Muscle of back (tissue), 11 donors: ENCODE data around the gene CFAP210. TPM values are rescaled to one million over a fixed set of nuclear protein-coding genes. Genes with fewer than 3 reads are reported as not detected.
"Not testable (repeated sequence)": the region's sequence is repeated elsewhere in the genome, so short reads cannot be mapped to it uniquely, and the experiment has no call there.

ENCODE experiments used
- DNase-seq, 3 donors: peaks; one replicate each; pipeline versions ENCODE4 v3.0.0 to v3.0.0-alpha.2; 2013
- polyA plus RNA-seq, 10 donors: library from polyadenylated mRNA; unstranded; fragments of 120-200 nt; gene quantifications; one replicate each; pipeline ENCODE4 v1.2.1, GENCODE V29; 2013; ENCODE audit not compliant: insufficient read length in 10 of 10

Gene CFAP210
- polyA plus RNA-seq, 10 donors = 0.12 to 0.53 (median 0.25) TPM; not detected in 1

- DNase-seq = no peak
Observed at GRCh38 chr2:169625781-169626180, 68.4 kb downstream of the CFAP210 start.

GRCh38 chr2:169623235-169623634, 71.0 kb downstream of the CFAP210 start:
- no peak for DNase-seq

GRCh38 chr2:169620509-169620908, 73.7 kb downstream of the CFAP210 start:
- DNase-seq = no peak

- DNase-seq = no peak
Observed at GRCh38 chr2:169619946-169620345, 74.3 kb downstream of the CFAP210 start.

GRCh38 chr2:169615982-169616381, 78.2 kb downstream of the CFAP210 start:
- DNase-seq = not testable (repeated sequence)

GRCh38 chr2:169613876-169614275, 80.3 kb downstream of the CFAP210 start:
- no peak for DNase-seq

- no peak for DNase-seq
Observed at GRCh38 chr2:169609264-169609663, 84.9 kb downstream of the CFAP210 start.

GRCh38 chr2:169599568-169599967, 94.6 kb downstream of the CFAP210 start:
- DNase-seq = no peak

GRCh38 chr2:169598982-169599381, 95.2 kb downstream of the CFAP210 start:
- DNase-seq = no peak

- not testable (repeated sequence) for DNase-seq
Observed at GRCh38 chr2:169596546-169596945, 97.7 kb downstream of the CFAP210 start.

Other genes with a start within 250 kb of the CFAP210 start
- gene BBS5, start 214.9 kb downstream of the CFAP210 start, polyA plus RNA-seq = 1 to 10 TPM; 3.6 to 6.9 (median 4.9) TPM
- 1,000 to 10,000 TPM; 1,958 to 4,577 (median 3,328) TPM for gene KLHL41, start 184.7 kb downstream of the CFAP210 start, polyA plus RNA-seq
- gene FASTKD1, start 120.5 kb downstream of the CFAP210 start, polyA plus RNA-seq = 10 to 100 TPM; 15.4 to 31.6 (median 23.6) TPM
- 10 to 100 TPM; 45.7 to 61.9 (median 53.1) TPM for gene PPIG, start 110.1 kb downstream of the CFAP210 start, polyA plus RNA-seq
- 1 to 10 TPM; 3.4 to 7.2 (median 4.8) TPM for gene PHOSPHO2, start 64 bp upstream of the CFAP210 start, polyA plus RNA-seq
- gene KLHL23, start 39.4 kb upstream of the CFAP210 start, polyA plus RNA-seq = 10 to 100 TPM; 25.7 to 39.6 (median 33.7) TPM
- gene SSB, start 104.5 kb upstream of the CFAP210 start, polyA plus RNA-seq = 100 to 1,000 TPM; 103 to 135 (median 119) TPM
- gene METTL5, start 130.5 kb upstream of the CFAP210 start, polyA plus RNA-seq = 10 to 100 TPM; 53.9 to 67.9 (median 57.8) TPM
- gene UBR3, start 133.0 kb upstream of the CFAP210 start, polyA plus RNA-seq = 10 to 100 TPM; 32.4 to 68.2 (median 48.3) TPM